Right cardiac atrium (tissue), 5 donors: Measurements from ENCODE around the gene TRAPPC3. TPM values are rescaled to one million over a fixed set of nuclear protein-coding genes. Genes with fewer than 3 reads are reported as not detected.
A peak's percentile ranks its signal among the peaks of the same experiment; 100 is the strongest.

Experiments
- ATAC-seq, 2 donors: fragments of 200-7000 bp; cut with Tn5 transposase; one replicate each; pipeline versions ENCODE4 v1.8.0 to v1.9.1; 2020; ENCODE audit warnings: moderate library complexity in 2 of 2, mild to moderate bottlenecking in 1 of 2
- DNase-seq, 3 donors: peaks; one replicate each; pipeline ENCODE4 v3.0.0-alpha.2; 2020
- H3K27ac ChIP-seq: one replicate; pipeline ENCODE4 v1.5.1; 2013; ENCODE audit warnings: mild to moderate bottlenecking, low read length, control low read depth, moderate library complexity
- H3K27me3 ChIP-seq: one replicate; pipeline ENCODE4 v1.6.1; 2013; ENCODE audit not compliant: control insufficient read depth, insufficient read depth
- H3K4me1 ChIP-seq: one replicate; pipeline ENCODE4 v1.6.1; 2013; ENCODE audit warnings: low read length; ENCODE audit not compliant: control insufficient read depth, insufficient read depth
- H3K4me3 ChIP-seq: one replicate; pipeline ENCODE4 v1.5.1; 2013; ENCODE audit warnings: low read length, control low read depth
- H3K9me3 ChIP-seq: one replicate; pipeline ENCODE4 v1.6.1; 2013; ENCODE audit warnings: low read length; ENCODE audit not compliant: control insufficient read depth
- WGBS: extraction: QIAGEN DNeasy Blood & Tissue Kit; methylation state at CpG from one replicate; pipeline ENCODE4 v1.1.7; 2013; 5-methylcytosine and 5-hydroxymethylcytosine counted together
- intact Hi-C, 4 donors: fragments of 100-400 bp; cut with DNase I; formaldehyde crosslinking; loops; one replicate each; pipeline versions ENCODE4 v1.11.0 to v1.14.0; 2022 to 2023
- polyA plus RNA-seq: library from polyadenylated mRNA; stranded (reverse); fragments of 200-250 nt; gene quantifications from one replicate; pipeline ENCODE4 v1.2.3, GENCODE V29; 2013
- total RNA-seq, 4 donors: library from RNA; stranded (reverse); fragmentation: NEBNext Ultra II Directional; extraction: Animal tissue kit (Norgen Biotek cat#: 25700); gene quantifications; one replicate each; pipeline ENCODE4 v1.2.1, GENCODE V29; 2021
- donor health status: healthy with polysubstance abuse.
- donor health status: DM: no; HTN: yes; CAD: no.
- donor health status: DM: no; HTN: no; CAD: no.
- donor health status: DM: no; HTN: yes; CAD: no; lungs with severe emphysema.
- donor health status: DM: yes; HTN: yes; CAD: no.

The TRAPPC3 gene
- total and polyA plus RNA-seq, 5 donors = 58.5 to 73.6 (median 65.6) TPM

GRCh38 chr1:36136535-36136934 is 12.8 kb downstream of the TRAPPC3 start:
- 36% methylated on average over 1 of the region's 1 CpG for WGBS
- intact Hi-C loops = loop anchor here in 1 of 4 donors (5.0 kb wide), 1 partner anchor 34 kb away; no protein-coding TSS in a partner anchor
- H3K27ac ChIP-seq = peak overlapping the region; percentile 82

DNA sequence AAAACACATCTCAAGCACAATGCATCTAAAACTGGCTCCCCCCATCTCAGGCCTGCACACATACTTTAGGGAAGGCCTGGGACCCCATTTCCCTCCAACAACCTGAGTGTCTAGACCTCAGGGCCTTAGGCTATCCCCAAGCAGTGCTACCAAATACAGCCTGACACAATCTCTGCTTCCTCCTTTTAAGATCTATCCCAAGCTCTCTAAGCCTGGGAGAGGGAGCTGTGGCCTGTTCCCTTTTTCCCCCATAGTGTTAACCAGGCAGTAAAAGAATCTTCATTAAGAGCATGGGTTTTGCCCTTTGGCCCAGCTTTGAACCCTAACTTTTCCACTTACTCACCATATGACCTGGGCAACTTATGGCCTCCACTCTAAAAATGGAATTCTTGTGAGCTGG is 13.5 kb downstream of the TRAPPC3 start:
- ATAC-seq (no peak), DNase-seq (peak in 1 of 3 donors; percentile 4)
- intact Hi-C loops = loop anchor here in 3 of 4 donors (2.0 to 5.0 kb wide), 3 partner anchors 33 to 39 kb away; no protein-coding TSS in a partner anchor
- Histone ChIP-seq H3K27ac (peak overlapping the region; percentile 69), H3K9me3 (no peaks in the 10 kb centered on the region), H3K4me1 (peaks cover 8% of the 10 kb centered on the region), H3K27me3 (no peaks in the 10 kb centered on the region), H3K4me3 (no peak overlapping the region)

More at GRCh38 chr1:36136535-36136934, 12.8 kb downstream of the TRAPPC3 start:
- DNase-seq (peak; percentile 48 to 66 (median 62)), ATAC-seq (peak; percentile 66 to 78)
- Histone ChIP-seq H3K9me3 (no peaks in the 10 kb centered on the region), H3K27me3 (no peaks in the 10 kb centered on the region), H3K4me1 (peaks cover 8% of the 10 kb centered on the region), H3K4me3 (no peak overlapping the region)

DNA sequence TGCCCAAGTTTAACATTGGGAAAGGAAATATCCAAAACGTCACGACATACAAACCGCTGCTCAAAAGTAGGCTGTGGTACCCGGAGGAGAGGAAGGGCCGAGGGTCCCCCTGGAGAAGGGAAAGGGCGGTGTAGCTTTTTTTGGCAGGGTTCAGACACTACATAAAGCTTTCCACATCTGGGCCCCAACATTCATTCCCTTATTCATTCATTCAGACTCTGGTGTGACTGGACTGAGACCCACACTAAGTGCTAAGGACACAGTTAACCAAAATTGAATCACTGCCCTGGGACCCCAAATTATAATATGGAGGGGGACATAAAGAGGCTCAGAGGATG is 14.0 kb downstream of the TRAPPC3 start:
- Histone ChIP-seq H3K9me3 (no peaks in the 10 kb centered on the region), H3K27me3 (no peaks in the 10 kb centered on the region), H3K4me1 (peaks cover 8% of the 10 kb centered on the region), H3K4me3 (no peak overlapping the region), H3K27ac (no peak overlapping the region)
- 46% methylated on average over 6 of the region's 6 CpGs for WGBS
- ATAC-seq (peak in 1 of 2 donors; percentile 10), DNase-seq (peak in 2 of 3 donors; percentile 2 to 12)
- intact Hi-C loops = loop anchor here in 3 of 4 donors (2.0 to 5.0 kb wide), 3 partner anchors 33 to 38 kb away; no protein-coding TSS in a partner anchor

DNA sequence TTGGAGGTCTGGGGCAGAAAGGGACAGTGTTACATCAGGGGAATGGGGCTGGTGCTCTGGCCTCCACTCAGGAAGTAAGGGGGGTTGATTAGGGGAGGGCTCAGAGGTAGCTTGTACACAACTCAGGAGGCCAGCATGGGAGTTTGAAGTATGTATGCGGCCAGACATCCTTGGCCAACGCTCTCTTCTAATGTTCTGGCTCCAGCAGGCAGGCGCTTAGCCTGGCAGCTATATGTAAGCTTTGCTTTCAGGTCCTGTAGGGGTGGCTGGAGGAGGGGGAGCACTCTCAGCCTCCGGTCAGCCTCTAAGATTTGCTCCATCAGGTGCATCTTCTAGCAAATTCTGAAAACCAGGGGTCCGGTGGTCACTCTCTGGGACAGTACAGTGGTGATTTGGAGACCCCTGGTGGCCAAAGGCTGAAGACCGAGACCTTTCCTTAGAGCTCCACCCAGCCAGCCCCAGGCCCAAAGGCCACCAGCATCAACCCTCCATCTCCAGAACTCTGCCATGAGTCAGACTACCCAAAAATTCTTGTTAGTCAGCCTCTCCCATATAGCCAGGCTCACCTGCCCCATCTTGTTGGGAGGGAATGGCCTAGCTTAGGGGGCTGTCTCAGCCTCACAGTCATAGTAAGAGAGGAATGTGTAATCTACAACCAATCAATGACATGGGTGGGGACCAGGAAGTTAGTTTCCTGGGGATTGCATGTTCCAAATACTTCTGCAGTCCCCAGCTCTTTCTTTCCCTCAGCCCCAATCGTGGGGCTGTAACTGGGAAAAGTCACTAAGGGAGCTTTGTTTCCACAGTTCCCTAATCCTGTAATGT is 14.6 kb downstream of the TRAPPC3 start:
- intact Hi-C loops = loop anchor here in 3 of 4 donors (2.0 to 5.0 kb wide), 3 partner anchors 32 to 38 kb away; no protein-coding TSS in a partner anchor
- 58% methylated on average over 7 of the region's 7 CpGs for WGBS
- Histone ChIP-seq H3K27me3 (no peaks in the 10 kb centered on the region), H3K27ac (peak overlapping the region; percentile 63), H3K9me3 (no peaks in the 10 kb centered on the region), H3K4me1 (peaks cover 7% of the 10 kb centered on the region), H3K4me3 (no peak overlapping the region)
- peak; percentile 62 to 73 for ATAC-seq
- peak; percentile 58 to 81 (median 74) for DNase-seq

GRCh38 chr1:36134031-36134430 is 15.3 kb downstream of the TRAPPC3 start:
- H3K9me3 ChIP-seq = no peaks in the 10 kb centered on the region
- intact Hi-C loops = loop anchor here in 2 of 4 donors (2.0 kb wide), 2 partner anchors 35 to 37 kb away; no protein-coding TSS in a partner anchor
- H3K4me1 ChIP-seq = peaks cover 7% of the 10 kb centered on the region
- H3K27me3 ChIP-seq = no peaks in the 10 kb centered on the region
- DNase-seq = no peak
- no peak overlapping the region for H3K4me3 ChIP-seq
- no peak overlapping the region for H3K27ac ChIP-seq
- 63% methylated on average over 6 of the region's 6 CpGs for WGBS
- ATAC-seq = no peak

DNA sequence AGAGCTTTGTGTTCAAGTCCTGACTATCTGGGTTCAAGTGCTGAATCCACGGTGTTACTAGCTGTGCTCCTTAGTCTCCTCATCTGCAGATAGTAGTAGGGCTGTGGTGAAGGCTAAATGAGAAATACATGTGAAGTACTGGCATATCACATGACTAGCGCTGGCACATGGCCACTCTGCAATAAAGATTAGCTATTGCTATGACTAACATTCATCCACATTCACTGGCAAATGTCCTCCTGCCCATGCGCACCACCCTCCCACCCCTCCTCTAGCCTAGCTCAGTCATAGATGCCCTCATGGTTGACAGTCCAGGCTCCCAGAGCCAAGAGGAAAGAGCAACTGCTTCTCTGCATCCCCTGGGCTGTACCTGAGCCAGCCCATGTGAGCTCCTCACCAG is 15.8 kb downstream of the TRAPPC3 start:
- Histone ChIP-seq H3K4me1 (peaks cover 7% of the 10 kb centered on the region), H3K9me3 (no peaks in the 10 kb centered on the region), H3K27ac (no peak overlapping the region), H3K4me3 (no peak overlapping the region), H3K27me3 (no peaks in the 10 kb centered on the region)
- peak in 2 of 3 donors; percentile 61 to 66 for DNase-seq
- peak; percentile 40 to 55 for ATAC-seq
- 63% methylated on average over 3 of the region's 3 CpGs for WGBS
- intact Hi-C loops = no loop called here

- no peak for DNase-seq
- Histone ChIP-seq H3K27me3 (no peaks in the 10 kb centered on the region), H3K9me3 (no peaks in the 10 kb centered on the region), H3K27ac (no peak overlapping the region), H3K4me3 (no peak overlapping the region), H3K4me1 (peaks cover 4% of the 10 kb centered on the region)
- intact Hi-C loops = no loop called here
- no peak for ATAC-seq
- WGBS = 73% methylated on average over 3 of the region's 3 CpGs
Measured at GRCh38 chr1:36132029-36132428, 17.3 kb downstream of the TRAPPC3 start.

- 87% methylated on average over 3 of the region's 3 CpGs for WGBS
- DNase-seq = no peak
- Histone ChIP-seq H3K27me3 (no peaks in the 10 kb centered on the region), H3K9me3 (no peaks in the 10 kb centered on the region), H3K4me3 (no peak overlapping the region), H3K27ac (no peak overlapping the region), H3K4me1 (no peaks in the 10 kb centered on the region)
- intact Hi-C loops = no loop called here
- no peak for ATAC-seq
Measured at GRCh38 chr1:36128905-36129206, 20.4 kb downstream of the TRAPPC3 start.

- H3K27ac ChIP-seq = no peak overlapping the region
- WGBS = 76% methylated on average over 11 of the region's 11 CpGs
- intact Hi-C loops = no loop called here
- ATAC-seq (no peak), DNase-seq (peak in 1 of 3 donors; percentile 28)
- no peaks in the 10 kb centered on the region for H3K9me3 ChIP-seq
- H3K4me1 ChIP-seq = no peaks in the 10 kb centered on the region
- no peak overlapping the region for H3K4me3 ChIP-seq
- H3K27me3 ChIP-seq = no peaks in the 10 kb centered on the region
Measured at GRCh38 chr1:36128126-36128904, 21.0 kb downstream of the TRAPPC3 start.

- Histone ChIP-seq H3K27ac (no peak overlapping the region), H3K4me3 (no peak overlapping the region), H3K27me3 (no peaks in the 10 kb centered on the region), H3K4me1 (no peaks in the 10 kb centered on the region), H3K9me3 (no peaks in the 10 kb centered on the region)
- ATAC-seq (no peak), DNase-seq (no peak)
- WGBS = 56% methylated on average over 7 of the region's 7 CpGs
- intact Hi-C loops = no loop called here
Measured at GRCh38 chr1:36126797-36127500, 22.3 kb downstream of the TRAPPC3 start.
